ENCODE data around the gene BBC3.

- TF ChIP-seq EZH2 (IDR thresholded peaks at IDR 0.05; ENCODE audit: borderline replicate concordance): no peak
- TF ChIP-seq EZH2phosphoT487 (IDR thresholded peaks at IDR 0.05; ENCODE audit: low read depth, severe bottlenecking, unreplicated experiment): no peak
Observed at GRCh38 chr19:47210689-47211316, 20.2 kb downstream of the BBC3 start.

Data from hepatocyte (in vitro differentiated cells).